Neural crest cell (in vitro differentiated cells): Measurements from ENCODE around the gene PDE7B. TPM values are rescaled to one million over a fixed set of nuclear protein-coding genes. Genes with fewer than 3 reads are reported as not detected.

ENCODE experiments used
- DNase-seq: peaks from one replicate; pipeline ENCODE4 v3.0.0; 2021; ENCODE audit warnings: low read depth, mixed read lengths, low spot score
- H3K27ac Mint-ChIP-seq: one replicate; pipeline ENCODE4 v1.8.0; 2021; ENCODE audit warnings: mild to moderate bottlenecking, mixed read lengths; ENCODE audit not compliant: unreplicated experiment
- H3K27me3 Mint-ChIP-seq: 2 replicates; pipeline ENCODE4 v1.8.0; 2021; ENCODE audit warnings: low read depth, mild to moderate bottlenecking, mixed read lengths
- H3K36me3 Mint-ChIP-seq: 2 replicates; pipeline ENCODE4 v1.8.0; 2021; ENCODE audit warnings: low read depth, mild to moderate bottlenecking, mixed read lengths
- H3K4me1 Mint-ChIP-seq: 2 replicates; pipeline ENCODE4 v1.8.0; 2021; ENCODE audit warnings: mixed read lengths
- H3K4me3 Mint-ChIP-seq: one replicate; pipeline ENCODE4 v1.8.0; 2021; ENCODE audit warnings: mild to moderate bottlenecking, mixed read lengths
- H3K9me3 Mint-ChIP-seq: 2 replicates; pipeline ENCODE4 v1.8.0; 2021; ENCODE audit warnings: mixed read lengths
- total RNA-seq: library from RNA; stranded (reverse); gene quantifications from 2 replicates; pipeline ENCODE4 v1.2.1, GENCODE V29; 2021
- TF ChIP-seq, protein P1 (sequence below): fragments of 200-600 bp; sonication (generic); conservative IDR thresholded peaks from 2 replicates; pipeline ENCODE4 v1.5.0; 2021; ENCODE audit warnings: antibody characterized with exemption, mild to moderate bottlenecking

PDE7B gene
- total RNA-seq, 1 donor from 2014 or later = 0.58 TPM

DNA sequence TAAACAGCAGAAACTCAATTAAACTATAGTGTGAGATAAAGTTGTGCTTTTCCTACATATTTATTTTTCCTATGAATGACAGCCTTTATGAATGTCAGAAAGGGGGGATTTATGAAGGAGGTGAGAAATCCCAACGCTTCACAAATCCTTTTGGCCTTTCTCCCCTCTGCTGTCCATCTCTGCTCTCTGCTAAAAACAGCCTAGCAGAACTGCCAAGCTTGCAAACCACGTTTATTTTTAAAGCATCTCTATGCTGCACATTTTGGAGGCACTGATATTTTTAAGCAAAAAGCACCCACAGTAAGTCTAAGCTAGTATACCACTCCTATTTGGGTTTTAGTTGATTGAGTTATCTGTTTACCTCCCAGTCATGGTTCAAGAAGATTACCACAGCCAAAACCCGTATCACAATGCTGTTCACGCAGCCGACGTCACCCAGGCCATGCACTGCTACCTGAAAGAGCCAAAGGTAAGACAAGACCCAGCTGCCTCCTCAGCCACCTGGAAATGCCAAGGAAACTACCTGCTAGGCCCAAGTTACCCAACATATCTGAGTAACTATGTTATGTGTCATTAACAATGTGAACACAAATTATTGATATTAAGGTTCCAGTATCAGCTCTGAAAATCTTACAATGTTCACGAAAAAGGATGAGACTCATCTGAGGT, 302.3 kb downstream of the PDE7B start:
- H3K9me3 Mint-ChIP-seq = no peaks in the 10 kb centered on the region
- no peak overlapping the region for H3K27ac Mint-ChIP-seq
- DNase-seq = no peak
- no peaks in the 10 kb centered on the region for H3K4me1 Mint-ChIP-seq
- TF ChIP-seq, protein P1, sequence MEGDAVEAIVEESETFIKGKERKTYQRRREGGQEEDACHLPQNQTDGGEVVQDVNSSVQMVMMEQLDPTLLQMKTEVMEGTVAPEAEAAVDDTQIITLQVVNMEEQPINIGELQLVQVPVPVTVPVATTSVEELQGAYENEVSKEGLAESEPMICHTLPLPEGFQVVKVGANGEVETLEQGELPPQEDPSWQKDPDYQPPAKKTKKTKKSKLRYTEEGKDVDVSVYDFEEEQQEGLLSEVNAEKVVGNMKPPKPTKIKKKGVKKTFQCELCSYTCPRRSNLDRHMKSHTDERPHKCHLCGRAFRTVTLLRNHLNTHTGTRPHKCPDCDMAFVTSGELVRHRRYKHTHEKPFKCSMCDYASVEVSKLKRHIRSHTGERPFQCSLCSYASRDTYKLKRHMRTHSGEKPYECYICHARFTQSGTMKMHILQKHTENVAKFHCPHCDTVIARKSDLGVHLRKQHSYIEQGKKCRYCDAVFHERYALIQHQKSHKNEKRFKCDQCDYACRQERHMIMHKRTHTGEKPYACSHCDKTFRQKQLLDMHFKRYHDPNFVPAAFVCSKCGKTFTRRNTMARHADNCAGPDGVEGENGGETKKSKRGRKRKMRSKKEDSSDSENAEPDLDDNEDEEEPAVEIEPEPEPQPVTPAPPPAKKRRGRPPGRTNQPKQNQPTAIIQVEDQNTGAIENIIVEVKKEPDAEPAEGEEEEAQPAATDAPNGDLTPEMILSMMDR = no peak
- H3K4me3 Mint-ChIP-seq = no peak overlapping the region
- no peaks in the 10 kb centered on the region for H3K36me3 Mint-ChIP-seq
- H3K27me3 Mint-ChIP-seq = no peaks in the 10 kb centered on the region

DNA sequence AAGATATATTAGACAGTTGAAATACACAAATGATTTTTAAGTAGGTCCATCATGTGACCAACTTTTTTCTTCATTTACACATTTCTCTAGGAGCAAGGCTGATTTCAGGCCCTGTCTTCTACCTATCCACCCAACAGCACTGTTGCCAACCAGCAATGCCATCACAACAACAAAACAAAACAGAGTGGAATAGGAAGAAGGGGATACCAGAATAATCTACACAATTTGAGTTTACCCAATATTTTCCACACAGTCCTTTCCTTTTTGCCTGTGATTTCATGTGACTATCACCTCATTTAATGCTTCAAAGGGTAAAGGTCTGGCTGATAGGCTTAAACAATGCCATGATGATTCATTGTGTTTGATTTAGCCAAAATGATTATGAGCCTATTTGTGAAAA, 303.7 kb downstream of the PDE7B start:
- no peak for DNase-seq
- Mint-ChIP-seq H3K4me3 (no peak overlapping the region), H3K27ac (no peak overlapping the region), H3K27me3 (peaks cover under 1% of the 10 kb centered on the region), H3K9me3 (peaks cover 2% of the 10 kb centered on the region), H3K36me3 (no peaks in the 10 kb centered on the region), H3K4me1 (peaks cover 5% of the 10 kb centered on the region)
- TF ChIP-seq, protein P1 = no peak

DNA sequence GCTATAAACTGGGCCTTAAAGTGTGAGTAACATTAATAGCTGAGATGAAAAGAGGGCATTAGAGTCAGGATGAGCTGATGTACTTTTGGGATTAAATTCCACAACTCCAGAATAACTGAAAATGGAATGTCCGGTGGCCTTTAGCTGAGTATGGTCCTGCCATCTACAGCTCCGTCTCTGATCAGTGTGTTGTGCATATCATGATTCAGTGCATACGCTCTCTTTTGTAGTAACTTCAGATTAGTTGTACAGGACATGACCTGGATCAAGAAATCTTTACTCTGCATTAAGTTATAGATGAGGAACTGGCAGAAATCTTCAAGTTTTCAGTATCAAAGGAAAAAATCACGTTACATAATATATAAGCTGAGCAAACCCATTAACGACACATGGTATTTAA, 306.2 kb downstream of the PDE7B start:
- TF ChIP-seq, protein P1 = no peak
- no peak overlapping the region for H3K4me3 Mint-ChIP-seq
- H3K27me3 Mint-ChIP-seq = peaks cover 6% of the 10 kb centered on the region
- peaks cover 3% of the 10 kb centered on the region for H3K36me3 Mint-ChIP-seq
- peaks cover 2% of the 10 kb centered on the region for H3K9me3 Mint-ChIP-seq
- H3K27ac Mint-ChIP-seq = no peak overlapping the region
- DNase-seq = no peak
- H3K4me1 Mint-ChIP-seq = peaks cover 5% of the 10 kb centered on the region

DNA sequence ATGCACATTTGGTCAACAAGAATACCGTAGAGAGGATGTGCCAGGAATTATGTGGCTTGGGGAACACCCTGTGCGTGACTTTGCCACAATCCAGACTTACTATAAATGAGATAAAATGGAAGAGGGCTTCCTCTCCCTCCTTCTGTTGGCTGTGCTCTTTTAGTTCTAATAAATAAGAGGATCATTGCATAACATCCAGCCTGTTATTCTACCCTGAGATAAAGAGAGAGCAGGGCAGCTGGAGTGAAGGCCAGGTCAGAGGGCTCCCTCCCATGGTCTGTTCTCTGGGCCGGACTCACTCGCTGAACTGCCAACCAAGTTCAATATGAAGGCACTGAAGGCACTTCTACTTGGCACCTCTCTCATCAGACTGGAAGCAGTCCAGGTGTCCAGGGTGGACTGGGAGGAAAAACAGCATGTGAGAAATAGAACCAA, 306.9 kb downstream of the PDE7B start:
- Mint-ChIP-seq H3K27me3 (peaks cover 6% of the 10 kb centered on the region), H3K27ac (no peak overlapping the region), H3K36me3 (peaks cover 3% of the 10 kb centered on the region), H3K9me3 (peaks cover 2% of the 10 kb centered on the region), H3K4me3 (no peak overlapping the region), H3K4me1 (peaks cover 5% of the 10 kb centered on the region)
- TF ChIP-seq, protein P1 = no peak
- DNase-seq = no peak

DNA sequence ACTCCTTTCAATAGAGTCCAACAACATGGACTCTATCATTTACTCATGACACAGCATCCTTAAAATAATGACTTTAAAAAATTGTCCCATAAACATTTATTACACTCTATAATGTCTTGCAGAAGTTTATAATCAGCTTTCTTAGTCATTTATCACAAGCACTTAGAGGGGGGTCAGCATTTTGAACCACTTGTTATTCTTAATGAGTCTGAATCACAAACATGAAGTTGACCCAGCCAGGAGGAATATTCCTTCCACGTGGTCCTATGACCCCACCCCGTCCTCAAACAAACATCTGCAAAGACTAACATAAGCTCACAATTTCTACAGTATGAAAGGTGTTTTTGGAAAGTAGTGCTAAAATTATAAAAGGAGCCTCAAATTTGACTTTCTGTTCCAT, 307.5 kb downstream of the PDE7B start:
- no peak overlapping the region for H3K27ac Mint-ChIP-seq
- TF ChIP-seq, protein P1 = no peak
- H3K4me3 Mint-ChIP-seq = no peak overlapping the region
- peaks cover 3% of the 10 kb centered on the region for H3K36me3 Mint-ChIP-seq
- peaks cover 5% of the 10 kb centered on the region for H3K4me1 Mint-ChIP-seq
- DNase-seq = no peak
- peaks cover 6% of the 10 kb centered on the region for H3K27me3 Mint-ChIP-seq
- peaks cover 6% of the 10 kb centered on the region for H3K9me3 Mint-ChIP-seq
